HG02623 (cell line): ENCODE measurements around the gene CCDC24.
A peak's percentile ranks its signal among the peaks of the same experiment; 100 is the strongest.

ENCODE experiments used
- ATAC-seq: cut with Tn5 transposase; IDR thresholded peaks from one replicate; pipeline ENCODE4 v1.9.1; 2021; ENCODE audit warnings: moderate library complexity; ENCODE audit not compliant: unreplicated experiment

CCDC24 gene

DNA sequence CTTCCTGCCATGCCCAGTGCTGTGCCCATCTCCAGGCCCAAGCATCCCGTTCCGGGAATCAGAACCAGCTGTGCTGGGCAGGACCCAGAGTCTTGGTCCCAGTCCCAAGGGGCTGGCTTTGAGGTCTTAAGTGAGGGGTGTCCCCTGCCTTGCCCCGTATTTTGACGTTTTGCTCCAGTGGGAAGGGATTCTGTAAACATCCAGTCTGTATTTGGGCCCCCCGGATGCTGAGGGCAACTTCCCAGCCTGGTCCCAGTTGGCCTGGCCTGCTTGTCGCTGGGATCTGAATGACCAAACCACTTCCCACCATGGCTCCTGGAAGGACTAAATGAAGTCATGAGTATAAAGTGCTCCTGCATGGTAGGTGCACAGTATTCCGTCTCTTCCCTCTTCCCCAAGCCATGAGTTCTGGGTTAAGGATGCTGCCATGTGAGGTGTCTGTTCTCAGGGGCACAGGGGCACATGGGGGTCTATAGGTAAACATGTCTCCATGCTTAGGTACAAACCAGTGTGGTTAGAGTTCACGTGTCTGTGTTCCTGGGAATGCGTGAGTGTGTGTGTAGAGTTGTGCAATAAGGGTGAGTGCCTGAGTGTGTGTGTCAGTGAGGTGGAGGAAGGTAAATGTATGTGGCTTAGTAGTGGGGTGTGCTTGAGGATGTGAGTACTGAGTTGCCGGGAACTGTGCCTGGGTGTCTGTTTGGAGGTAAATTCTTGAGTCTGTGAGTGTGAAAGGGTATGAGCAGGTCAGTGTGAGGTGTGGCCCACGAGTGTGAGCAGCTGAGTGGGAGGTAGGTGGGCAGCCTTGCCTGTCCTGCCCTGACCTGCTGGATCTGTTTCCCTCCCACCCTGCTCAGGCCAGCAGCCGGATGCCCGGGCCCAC, 10.9 kb upstream of the CCDC24 start:
- ATAC-seq, result no peak

DNA sequence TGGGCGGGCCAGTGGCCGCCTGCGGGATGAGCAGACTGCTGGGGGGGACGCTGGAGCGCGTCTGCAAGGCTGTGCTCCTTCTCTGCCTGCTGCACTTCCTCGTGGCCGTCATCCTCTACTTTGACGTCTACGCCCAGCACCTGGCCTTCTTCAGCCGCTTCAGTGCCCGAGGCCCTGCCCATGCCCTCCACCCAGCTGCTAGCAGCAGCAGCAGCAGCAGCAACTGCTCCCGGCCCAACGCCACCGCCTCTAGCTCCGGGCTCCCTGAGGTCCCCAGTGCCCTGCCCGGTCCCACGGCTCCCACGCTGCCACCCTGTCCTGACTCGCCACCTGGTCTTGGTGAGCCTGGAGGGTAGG, 10.3 kb upstream of the CCDC24 start:
- ATAC-seq, result no peak

DNA sequence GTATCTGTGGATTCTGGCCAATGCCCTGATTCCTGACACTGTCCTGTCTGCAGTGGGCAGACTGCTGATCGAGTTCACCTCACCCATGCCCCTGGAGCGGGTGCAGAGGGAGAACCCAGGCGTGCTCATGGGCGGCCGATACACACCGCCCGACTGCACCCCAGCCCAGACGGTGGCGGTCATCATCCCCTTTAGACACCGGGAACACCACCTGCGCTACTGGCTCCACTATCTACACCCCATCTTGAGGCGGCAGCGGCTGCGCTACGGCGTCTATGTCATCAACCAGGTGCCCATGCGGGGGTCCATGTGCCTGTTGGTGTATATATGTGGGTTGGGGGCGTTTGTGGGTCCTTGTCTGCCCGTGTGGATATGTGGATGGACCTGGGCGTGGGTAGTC, 9.8 kb upstream of the CCDC24 start:
- no peak for ATAC-seq

DNA sequence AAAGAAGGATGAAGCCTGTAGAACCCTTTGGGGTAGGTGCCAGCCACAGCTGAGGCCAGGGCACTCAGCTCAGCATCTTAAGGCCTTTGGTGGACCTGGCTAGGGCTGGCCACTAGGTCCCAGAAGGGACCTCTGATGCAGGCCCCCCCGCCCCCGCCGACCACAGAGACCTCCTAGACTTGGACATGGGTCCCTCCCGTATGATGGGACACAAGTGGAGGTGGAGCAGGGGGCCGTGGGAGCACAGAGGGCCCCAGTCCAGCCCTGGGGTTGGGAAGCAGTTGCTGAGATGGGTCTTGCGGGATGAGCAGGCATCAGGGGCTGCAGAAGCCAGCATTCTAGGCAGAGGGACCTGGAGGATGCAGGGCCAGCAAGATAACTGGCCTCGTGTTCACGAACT, 9.2 kb upstream of the CCDC24 start:
- no peak for ATAC-seq

DNA sequence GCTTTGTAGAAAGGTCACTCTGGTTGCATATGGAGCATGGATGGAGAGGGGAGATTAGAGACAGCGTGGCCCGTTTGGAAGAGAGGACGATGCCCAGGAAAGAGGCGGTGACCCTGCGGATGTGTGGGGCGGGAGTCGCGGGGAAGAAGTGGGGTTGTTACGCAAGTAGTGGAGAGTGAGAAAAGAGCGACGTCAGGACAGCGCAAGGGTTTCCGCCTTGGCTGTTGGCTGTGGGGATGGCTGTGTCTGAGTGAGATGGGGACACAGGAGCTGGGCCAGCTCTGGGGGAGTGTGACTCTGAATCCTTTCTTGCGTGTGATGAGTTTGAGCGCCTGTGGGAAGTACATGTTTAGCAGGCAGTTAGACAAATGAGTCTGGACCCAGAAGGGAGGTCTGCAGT, 8.6 kb upstream of the CCDC24 start:
- no peak for ATAC-seq

DNA sequence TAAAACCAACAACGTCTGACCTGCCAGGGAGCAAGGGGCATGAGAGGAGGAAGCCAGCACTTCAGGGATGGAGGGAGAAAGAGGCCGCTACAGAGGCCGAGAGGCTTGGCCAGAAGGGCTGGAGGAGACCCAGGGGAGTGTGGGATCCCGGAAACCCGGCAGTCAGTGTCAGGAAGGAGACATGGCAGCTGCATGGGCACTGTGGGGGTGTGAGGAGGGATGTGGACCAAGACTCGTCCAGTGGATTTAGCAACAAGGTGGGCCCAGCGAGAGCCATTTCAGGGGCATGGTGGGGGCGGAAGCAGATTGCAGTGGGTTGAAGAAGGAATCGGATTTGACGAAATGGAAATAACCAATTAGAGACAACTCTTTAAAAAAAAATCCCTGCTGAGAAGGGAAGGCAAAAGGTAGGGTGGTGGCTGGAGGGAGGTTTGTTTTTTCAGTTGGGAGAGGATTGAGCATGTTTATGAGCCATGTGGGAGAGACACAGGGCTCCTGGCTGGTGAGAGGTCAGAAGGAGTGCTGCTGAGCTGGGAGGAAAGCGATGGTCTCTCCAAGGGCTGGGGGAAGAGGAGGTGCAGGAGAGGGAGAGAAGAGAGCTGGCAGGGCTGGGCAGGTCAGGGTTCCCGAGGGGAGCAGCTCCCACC, 8.0 kb upstream of the CCDC24 start:
- no peak for ATAC-seq

DNA sequence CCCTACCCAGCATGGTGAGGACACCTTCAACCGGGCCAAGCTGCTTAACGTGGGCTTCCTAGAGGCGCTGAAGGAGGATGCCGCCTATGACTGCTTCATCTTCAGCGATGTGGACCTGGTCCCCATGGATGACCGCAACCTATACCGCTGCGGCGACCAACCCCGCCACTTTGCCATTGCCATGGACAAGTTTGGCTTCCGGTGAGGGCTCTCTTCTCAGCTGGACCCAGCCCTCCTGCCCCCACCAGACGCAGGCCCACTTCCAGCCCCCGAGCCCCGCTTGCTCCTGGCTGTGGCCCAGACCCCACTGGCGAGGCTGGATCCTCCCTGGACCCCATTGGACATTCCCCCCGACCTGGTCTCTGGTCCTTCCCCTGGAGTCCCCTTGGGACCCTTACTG, 6.5 kb upstream of the CCDC24 start:
- no peak for ATAC-seq

DNA sequence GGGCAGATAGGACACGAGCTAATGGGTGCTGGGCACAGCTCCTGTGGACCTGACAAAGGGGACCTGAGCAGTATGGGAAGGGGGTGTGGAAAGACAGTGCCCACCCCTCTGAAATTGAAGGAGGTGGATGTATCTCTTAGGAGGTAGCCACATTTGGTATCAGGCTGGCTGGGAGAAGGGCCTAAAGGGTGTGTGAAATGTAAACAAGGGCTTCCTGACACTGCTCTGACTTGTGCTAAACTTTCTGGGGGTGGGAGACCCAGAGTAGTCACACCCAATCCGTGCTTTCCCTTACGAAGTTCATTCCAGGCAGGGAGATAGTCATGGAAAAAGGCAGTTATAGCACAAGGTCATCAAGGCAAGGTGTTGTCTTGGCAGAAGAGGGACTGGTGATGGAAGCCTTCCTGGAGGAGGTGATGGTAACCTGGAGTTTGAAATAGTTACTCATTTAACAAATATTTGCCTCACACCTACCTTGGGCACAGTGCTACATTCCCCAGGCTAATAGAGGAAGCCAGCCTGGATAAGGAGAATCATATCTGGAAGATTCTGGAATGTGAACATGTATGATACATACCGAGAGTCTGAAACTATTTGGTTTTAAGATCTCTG, 5.3 kb upstream of the CCDC24 start:
- ATAC-seq, result no peak

DNA sequence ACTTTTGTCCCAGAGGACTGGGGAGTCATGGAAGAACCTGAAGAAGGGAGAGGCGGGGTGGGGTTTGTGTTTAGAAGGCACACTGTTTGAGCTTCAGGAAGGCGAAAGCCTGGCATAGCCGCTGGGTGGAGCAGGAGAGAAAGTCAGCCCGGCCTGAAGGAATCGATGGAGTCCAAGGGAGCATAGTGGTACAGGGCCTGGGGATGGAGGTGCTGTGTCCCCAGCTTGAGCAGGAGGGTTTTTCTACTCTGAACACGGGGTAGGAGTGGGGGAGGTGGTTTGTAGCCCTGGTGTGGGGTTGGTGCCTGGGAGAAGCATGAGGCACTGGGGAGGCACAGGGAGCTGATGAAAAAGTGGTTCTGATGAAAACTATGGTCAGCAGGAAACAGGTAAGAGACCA, 4.7 kb upstream of the CCDC24 start:
- ATAC-seq, result no peak

DNA sequence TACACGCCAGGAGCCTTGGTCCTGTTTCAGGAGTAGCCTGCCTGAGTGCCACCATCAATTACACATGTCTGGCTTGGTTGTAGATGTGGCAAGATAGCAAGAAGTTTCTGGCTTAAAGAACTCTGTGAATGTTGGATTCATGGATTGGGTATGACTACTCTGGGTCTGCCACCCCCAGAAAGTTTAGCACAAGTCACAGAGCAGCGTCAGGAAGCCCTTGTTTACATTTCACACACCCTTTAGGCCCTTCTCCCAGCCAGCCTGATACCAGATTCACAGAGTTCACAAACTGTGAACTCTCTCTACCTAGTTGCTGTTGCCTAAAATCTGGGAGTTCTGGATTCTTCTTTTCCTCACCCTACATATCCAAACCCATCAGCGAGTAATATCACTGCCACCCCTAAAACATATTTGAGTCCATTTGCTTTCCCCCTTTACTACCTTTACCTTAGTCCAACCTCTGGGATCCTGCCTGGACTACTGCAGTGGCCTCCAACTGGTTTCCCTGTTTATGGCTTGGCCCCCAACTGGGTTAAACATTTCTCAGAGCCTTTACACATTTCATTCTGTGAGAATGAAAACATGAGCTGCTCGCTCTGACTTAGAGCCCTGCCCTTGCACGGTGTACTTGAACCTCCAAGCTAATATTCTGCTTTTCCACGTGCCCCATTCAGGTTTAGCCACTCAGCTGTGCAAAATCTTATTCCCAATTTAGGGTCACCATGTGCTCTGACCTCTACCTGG, 4.1 kb upstream of the CCDC24 start:
- ATAC-seq, result no peak

DNA sequence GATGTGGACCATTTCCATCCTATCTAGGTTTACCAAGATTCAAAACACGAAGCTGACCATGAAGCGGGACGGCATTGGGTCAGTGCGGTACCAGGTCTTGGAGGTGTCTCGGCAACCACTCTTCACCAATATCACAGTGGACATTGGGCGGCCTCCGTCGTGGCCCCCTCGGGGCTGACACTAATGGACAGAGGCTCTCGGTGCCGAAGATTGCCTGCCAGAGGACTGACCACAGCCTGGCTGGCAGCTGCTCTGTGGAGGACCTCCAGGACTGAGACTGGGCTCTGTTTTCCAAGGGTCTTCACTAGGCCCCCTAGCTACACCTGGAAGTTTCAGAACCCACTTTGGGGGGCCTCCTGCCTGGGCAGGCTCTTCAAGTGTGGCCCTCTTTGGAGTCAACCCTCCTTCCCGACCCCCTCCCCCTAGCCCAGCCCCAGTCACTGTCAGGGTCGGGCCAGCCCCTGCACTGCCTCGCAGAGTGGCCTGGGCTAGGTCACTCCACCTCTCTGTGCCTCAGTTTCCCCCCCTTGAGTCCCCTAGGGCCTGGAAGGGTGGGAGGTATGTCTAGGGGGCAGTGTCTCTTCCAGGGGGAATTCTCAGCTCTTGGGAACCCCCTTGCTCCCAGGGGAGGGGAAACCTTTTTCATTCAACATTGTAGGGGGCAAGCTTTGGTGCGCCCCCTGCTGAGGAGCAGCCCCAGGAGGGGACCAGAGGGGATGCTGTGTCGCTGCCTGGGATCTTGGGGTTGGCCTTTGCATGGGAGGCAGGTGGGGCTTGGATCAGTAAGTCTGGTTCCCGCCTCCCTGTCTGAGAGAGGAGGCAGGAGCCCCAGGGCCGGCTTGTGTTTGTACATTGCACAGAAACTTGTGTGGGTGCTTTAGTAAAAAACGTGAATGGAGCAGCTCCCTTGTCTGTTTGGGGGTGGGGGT, 864 bp upstream of the CCDC24 start:
- ATAC-seq, result no peak

DNA sequence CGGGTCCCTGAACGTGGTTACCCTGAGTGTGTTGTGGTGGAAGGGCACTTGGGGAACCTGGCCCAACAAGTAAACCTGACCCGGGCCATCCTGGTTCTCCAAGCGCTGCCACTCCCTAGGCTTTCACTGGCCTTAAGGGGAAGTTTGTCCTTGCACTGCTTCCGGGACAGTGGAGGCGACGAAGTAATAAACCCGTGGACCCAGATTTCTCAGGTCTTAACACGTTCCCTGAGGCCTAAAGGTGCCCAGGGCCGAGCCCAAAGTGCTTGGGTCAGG, 261 bp upstream of the CCDC24 start:
- peak; percentile 12 for ATAC-seq

DNA sequence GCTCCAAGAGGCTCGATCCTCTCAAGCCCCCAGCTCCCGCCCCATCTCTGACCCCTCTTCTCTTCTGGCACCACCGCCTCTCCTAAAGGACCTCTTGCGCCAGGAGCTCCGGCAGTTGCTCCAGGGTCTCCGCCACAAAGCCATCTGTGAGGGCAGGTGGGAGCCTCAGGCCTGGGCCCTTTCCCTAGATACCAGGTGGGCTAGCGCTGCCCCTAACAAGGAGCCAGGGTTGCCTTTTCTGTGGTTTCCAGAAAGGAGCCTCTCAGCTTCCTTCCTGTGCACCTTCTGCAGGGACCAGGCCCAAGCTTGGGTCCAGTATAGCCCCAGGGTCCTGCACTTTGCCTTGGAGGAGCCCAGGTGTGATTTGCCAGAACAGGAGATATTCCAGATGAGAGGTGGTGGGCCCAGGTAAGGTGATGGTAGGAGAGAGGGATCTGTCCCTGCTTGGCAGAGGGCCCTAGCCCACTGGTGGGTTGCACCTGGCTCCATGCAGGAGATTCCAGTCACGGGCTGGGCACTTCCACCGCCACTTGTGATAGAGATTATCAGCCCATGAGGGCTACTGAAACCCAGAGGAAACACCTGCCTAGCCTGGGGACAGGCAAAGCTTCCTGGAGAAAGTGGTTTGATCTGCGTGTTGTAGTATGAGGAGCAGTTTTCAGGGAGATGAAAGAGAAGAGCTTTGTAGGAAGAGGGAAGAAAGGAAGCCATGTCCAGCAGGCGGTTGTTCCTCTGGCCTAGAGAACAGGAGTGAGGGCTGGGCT, 1.0 kb downstream of the CCDC24 start:
- ATAC-seq, result no peak

DNA sequence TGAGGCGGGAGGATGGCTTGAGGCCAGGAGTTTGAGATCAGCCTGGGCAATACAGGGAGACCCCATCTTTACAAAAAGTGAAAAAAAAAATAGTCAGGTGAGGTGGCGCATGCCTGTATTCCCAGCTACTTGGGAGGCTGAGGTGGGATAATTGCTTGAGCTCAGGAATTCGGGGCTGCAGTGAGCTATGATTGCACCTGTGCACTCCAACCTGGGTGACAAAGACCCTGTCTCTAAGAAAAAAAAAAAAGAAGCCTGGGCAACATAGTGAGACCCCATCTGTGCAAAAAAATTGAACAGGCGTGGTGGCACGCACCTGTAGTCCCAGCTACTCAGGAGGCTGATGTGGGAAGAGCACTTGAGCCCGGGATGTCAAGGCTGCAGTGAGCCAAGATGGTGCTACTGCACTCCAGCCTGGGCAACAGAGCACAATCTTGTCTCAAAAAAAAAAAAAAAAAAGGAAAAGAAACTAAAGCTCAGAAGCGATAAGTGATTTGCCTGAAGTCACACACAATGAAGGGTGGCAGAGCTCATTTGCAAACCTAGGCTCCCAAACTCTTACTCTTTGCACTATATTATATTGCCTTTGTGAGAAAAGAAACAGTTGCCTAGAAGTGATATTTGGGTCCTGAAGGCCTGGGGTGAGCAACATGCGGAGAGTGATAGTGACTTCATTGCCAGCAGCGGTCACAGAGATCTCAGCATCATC, 2.0 kb downstream of the CCDC24 start:
- ATAC-seq, result no peak

DNA sequence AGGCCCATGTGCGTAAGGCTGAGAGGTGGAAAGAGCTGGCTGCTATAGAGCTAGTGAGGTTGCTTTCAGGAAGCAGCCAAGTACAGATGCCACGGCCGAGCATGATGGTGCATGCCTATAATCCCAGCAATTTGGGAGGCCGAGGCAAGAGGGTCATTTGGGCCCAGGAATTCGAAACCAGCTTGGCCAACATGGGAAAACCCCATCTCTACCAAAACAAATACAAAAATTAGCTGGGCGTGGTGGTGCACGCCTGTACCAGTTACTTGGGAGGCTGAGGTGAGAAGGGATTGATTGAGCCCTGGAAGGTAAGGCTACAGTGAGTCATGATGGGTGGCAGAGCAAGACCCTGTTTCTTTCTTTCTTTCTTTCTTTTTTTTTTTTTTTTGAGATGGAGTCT, 2.7 kb downstream of the CCDC24 start:
- no peak for ATAC-seq

DNA sequence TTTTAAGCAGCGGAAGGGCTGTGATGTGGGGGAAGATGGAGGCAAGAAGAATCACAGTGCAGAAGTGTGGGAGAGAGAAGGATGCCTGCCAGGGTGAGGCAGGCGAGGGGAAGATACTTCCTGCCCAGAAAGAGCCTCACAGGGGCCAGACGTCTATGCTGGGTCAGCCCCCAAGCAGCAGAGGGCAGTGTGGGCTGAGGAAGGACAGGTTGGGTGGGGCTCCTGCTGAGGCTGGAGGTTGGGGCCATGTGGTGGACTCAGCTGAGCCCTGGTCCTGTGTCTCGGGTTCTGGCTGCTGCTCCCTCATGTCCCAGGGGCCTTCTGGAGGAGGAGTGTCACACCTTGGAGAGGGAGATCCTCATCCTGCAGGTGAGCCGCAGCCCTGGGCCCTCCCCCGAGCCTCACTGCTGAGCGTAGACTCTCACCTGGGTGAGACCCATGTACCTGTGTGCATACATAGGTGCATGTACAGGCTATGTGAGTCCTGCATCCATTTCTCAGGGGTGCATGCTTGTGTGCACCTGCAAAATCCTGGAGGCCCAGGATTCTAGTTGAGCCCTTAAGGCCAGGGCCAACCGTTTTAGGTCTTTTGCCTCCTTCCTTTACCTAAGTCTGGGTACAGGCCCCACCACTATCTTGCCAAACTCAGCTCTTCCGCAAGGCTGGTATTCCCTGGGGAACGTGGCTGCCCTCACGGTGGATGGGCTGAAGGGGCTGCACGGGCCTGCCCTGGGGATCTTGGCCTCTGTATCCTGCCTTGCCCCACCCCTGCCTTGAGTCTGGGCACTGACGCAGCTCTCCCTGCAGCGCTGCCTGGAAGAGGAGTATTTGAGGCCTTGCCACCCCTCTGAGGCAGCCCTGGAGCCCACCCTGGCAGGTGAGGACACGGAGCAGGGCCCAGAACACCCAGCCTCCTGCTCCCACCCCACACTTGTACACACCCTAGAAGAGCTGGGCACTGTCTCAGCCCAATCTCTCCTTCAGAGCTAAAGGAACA, 3.7 kb downstream of the CCDC24 start:
- ATAC-seq, result no peak

DNA sequence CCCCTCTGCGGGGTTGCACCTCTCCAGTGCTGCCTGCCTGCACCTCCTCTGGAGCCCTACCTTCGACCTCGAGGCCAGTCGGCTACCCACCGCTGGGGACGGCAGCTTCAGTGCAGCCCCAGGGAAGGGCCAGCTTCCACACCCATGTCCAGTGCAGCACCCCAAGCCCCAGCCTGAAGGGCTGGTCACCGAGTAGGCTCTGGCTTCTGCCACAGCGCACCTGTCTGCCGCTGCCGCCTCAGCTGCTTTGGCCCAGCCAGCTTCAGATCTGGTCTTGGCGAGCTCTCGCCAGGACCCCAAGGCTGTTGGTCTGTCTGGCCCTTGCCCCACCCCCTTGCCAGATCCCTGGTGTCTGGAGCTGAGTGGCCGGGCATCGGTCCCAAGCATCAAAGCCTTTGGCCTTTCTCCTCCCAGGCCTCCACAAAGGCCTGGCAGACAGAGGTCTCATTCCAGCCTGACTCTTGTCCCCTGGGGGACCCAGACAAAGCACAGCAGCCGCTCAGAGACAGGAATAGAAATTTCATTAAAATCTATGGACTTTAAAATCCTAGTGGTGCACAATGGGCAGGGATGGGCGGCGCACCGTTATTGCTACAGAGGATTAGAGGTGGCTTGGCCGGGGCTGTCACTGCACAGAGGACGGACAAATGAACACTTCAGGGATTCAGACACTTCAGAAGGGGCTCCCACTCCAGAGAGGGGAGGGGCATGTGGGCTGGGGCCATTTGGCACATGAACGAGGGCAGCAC, 4.8 kb downstream of the CCDC24 start:
- no peak for ATAC-seq

DNA sequence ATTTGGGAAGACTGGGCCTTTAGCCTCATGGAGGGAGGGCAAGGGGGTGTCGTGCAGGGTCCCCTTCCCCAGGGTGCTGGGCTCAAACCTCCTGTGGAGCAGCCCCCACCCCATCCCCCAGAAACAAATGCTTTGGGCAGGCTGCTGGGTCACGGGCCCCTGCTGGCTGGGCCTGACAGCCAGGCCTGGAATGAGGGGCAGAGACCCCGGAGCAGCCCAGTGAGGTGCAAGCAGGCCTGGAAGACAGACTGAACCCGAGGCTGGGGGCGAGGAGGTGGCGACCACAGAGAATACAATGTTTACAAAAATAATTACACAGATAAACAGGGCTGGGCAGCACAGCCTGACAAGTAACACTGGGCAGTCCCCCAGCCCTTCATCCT, 5.3 kb downstream of the CCDC24 start:
- no peak for ATAC-seq
